Measurements from ENCODE around the gene DYNC1H1.

DNA sequence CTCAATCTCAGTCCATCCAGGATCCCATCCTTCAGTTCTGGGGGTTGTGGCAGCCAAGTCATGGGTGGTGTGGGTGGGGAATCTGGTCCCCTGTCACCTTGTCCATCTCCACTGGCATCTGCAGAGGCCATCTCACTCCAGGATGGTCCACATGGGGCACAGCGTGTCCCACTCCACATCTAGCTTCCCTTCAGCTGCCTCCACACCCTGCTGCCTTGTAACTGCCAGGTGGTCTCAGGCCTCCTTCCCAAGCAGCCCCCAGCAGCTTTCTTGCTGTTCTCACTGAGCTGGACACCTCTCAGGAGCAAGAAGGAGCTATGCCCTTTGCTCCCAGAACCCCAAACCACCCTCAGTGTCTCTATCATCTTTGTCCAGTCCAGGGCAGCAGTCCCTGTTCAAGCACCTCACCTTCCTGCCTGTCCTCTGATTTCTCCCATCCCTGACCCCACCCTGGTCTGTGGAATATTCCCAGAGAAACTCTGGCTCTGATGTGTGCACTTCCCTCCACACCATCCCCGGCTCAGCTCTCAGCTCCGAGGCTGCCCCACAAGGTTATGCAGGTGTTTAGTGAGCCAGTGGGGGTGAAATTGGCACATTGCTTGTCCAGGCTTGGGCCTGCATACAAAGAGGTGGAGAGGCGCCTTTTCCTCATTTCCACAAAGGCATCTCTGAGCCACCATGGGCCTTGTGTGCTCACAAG lies 13.7 kb upstream of the DYNC1H1 start:
- TF ChIP-seq CTCF (IDR thresholded peaks at IDR 0.05), result no peak
- TF ChIP-seq POLR2A (IDR thresholded peaks at IDR 0.05), result no peak

All from adrenal gland (tissue), 5 donors.